Activated naive CD4-positive, alpha-beta T cell treated with anti-CD3 and anti-CD28 coated beads, Interleukin-2, amount 10 ng/mL, durations not matched to agents 7 days and 5 days (primary cell): Measurements from ENCODE around the gene TIGD4.

Experiments
- CTCF ChIA-PET: fragments of 350-600 bp; sonication (Branson Sonifier 250); formaldehyde crosslinking; loops from one replicate; lab custom pipeline; 2021; ENCODE audit warnings: antibody characterized with exemption; lab: Charles Lee
- DNase-seq: peaks from one replicate; pipeline ENCODE4 v3.0.0-alpha.2; 2020
- H3K27ac Mint-ChIP-seq: one replicate; pipeline ENCODE4 v1.8.0; 2021; ENCODE audit warnings: mild to moderate bottlenecking, moderate library complexity, mixed read lengths
- H3K27me3 Mint-ChIP-seq: one replicate; pipeline ENCODE4 v1.8.0; 2021; ENCODE audit warnings: mild to moderate bottlenecking, mixed read lengths
- H3K36me3 Mint-ChIP-seq: one replicate; pipeline ENCODE4 v1.8.0; 2021; ENCODE audit warnings: mixed read lengths
- H3K4me1 Mint-ChIP-seq: one replicate; pipeline ENCODE4 v1.8.0; 2021; ENCODE audit warnings: mixed read lengths
- H3K4me3 Mint-ChIP-seq: one replicate; pipeline ENCODE4 v1.8.0; 2021; ENCODE audit warnings: mild to moderate bottlenecking, moderate library complexity, mixed read lengths
- H3K9me3 Mint-ChIP-seq: one replicate; pipeline ENCODE4 v1.8.0; 2021; ENCODE audit warnings: mixed read lengths

The TIGD4 gene

GRCh38 chr4:152805818-152806217, 26.3 kb upstream of the TIGD4 start:
- H3K27me3 Mint-ChIP-seq: no peaks in the 10 kb centered on the region
- no peak overlapping the region for H3K27ac Mint-ChIP-seq
- H3K4me1 Mint-ChIP-seq: peaks cover 11% of the 10 kb centered on the region
- peaks cover 11% of the 10 kb centered on the region for H3K36me3 Mint-ChIP-seq
- no peak overlapping the region for H3K4me3 Mint-ChIP-seq
- CTCF ChIA-PET: interaction anchor here (1.5 kb wide), 1 partner anchor 11 kb away, joined by 3 read pairs; no protein-coding TSS in a partner anchor
- peaks cover 5% of the 10 kb centered on the region for H3K9me3 Mint-ChIP-seq
- DNase-seq: no peak

GRCh38 chr4:152805071-152805650, 25.6 kb upstream of the TIGD4 start:
- Mint-ChIP-seq H3K9me3 (peaks cover 5% of the 10 kb centered on the region), H3K36me3 (peaks cover 10% of the 10 kb centered on the region), H3K4me3 (no peak overlapping the region), H3K4me1 (peaks cover 11% of the 10 kb centered on the region), H3K27me3 (no peaks in the 10 kb centered on the region), H3K27ac (no peak overlapping the region)
- DNase-seq: no peak
- CTCF ChIA-PET: interaction anchor here (1.5 kb wide), 1 partner anchor 11 kb away, joined by 3 read pairs; no protein-coding TSS in a partner anchor

- no peak overlapping the region for H3K27ac Mint-ChIP-seq
- peaks cover 4% of the 10 kb centered on the region for H3K36me3 Mint-ChIP-seq
- H3K9me3 Mint-ChIP-seq: peaks cover 3% of the 10 kb centered on the region
- H3K4me3 Mint-ChIP-seq: no peak overlapping the region
- CTCF ChIA-PET: interaction anchor here (0.6 to 1.3 kb wide), 2 partner anchors 19 to 756 kb away, joined by 3 to 4 read pairs; no protein-coding TSS in a partner anchor
- DNase-seq: no peak
- H3K4me1 Mint-ChIP-seq: peaks cover 11% of the 10 kb centered on the region
- H3K27me3 Mint-ChIP-seq: no peaks in the 10 kb centered on the region
These were observed 24.0 kb upstream of the TIGD4 start for GRCh38 chr4:152803541-152803940.

- CTCF ChIA-PET: no interaction called here
- H3K27me3 Mint-ChIP-seq: no peaks in the 10 kb centered on the region
- no peaks in the 10 kb centered on the region for H3K9me3 Mint-ChIP-seq
- no peak for DNase-seq
- no peak overlapping the region for H3K27ac Mint-ChIP-seq
- peaks cover 8% of the 10 kb centered on the region for H3K36me3 Mint-ChIP-seq
- no peak overlapping the region for H3K4me3 Mint-ChIP-seq
- no peaks in the 10 kb centered on the region for H3K4me1 Mint-ChIP-seq
These were observed 16.4 kb upstream of the TIGD4 start for GRCh38 chr4:152795891-152796290.

- Mint-ChIP-seq H3K36me3 (peaks cover 20% of the 10 kb centered on the region), H3K9me3 (no peaks in the 10 kb centered on the region), H3K27me3 (no peaks in the 10 kb centered on the region), H3K4me1 (peaks cover 30% of the 10 kb centered on the region), H3K27ac (peak overlapping the region; percentile 2), H3K4me3 (peak overlapping the region; percentile 22)
- DNase-seq: no peak
- CTCF ChIA-PET: no interaction called here
These were observed 7.1 kb upstream of the TIGD4 start for GRCh38 chr4:152786627-152787026.

- Mint-ChIP-seq H3K27ac (peak overlapping the region; percentile 2), H3K4me1 (peaks cover 35% of the 10 kb centered on the region), H3K36me3 (peaks cover 22% of the 10 kb centered on the region), H3K4me3 (peak overlapping the region; percentile 22), H3K27me3 (no peaks in the 10 kb centered on the region), H3K9me3 (no peaks in the 10 kb centered on the region)
- CTCF ChIA-PET: no interaction called here
- no peak for DNase-seq
These were observed 6.4 kb upstream of the TIGD4 start for GRCh38 chr4:152785639-152786615.

GRCh38 chr4:152784490-152785350, 5.2 kb upstream of the TIGD4 start:
- CTCF ChIA-PET: interaction anchor here (0.6 to 1.4 kb wide), 4 partner anchors 18 to 782 kb away, joined by 3 to 5 read pairs (median 4); no protein-coding TSS in a partner anchor
- H3K9me3 Mint-ChIP-seq: no peaks in the 10 kb centered on the region

GRCh38 chr4:152780267-152780778, 793 bp upstream of the TIGD4 start:
- peaks cover 28% of the 10 kb centered on the region for H3K27me3 Mint-ChIP-seq
- H3K36me3 Mint-ChIP-seq: peaks cover 8% of the 10 kb centered on the region
- peak overlapping the region; percentile 99 for H3K4me3 Mint-ChIP-seq
- no peaks in the 10 kb centered on the region for H3K9me3 Mint-ChIP-seq
- H3K4me1 Mint-ChIP-seq: peaks cover 47% of the 10 kb centered on the region
- no peak for DNase-seq
- CTCF ChIA-PET: interaction anchor here (1.6 to 2.7 kb wide), 3 partner anchors 22 to 347 kb away, joined by 8 to 13 read pairs (median 8); no protein-coding TSS in a partner anchor
- H3K27ac Mint-ChIP-seq: peak overlapping the region; percentile 94

More at GRCh38 chr4:152784490-152785350, 5.2 kb upstream of the TIGD4 start:
- Mint-ChIP-seq H3K27me3 (peaks cover 2% of the 10 kb centered on the region), H3K4me1 (peaks cover 45% of the 10 kb centered on the region), H3K27ac (no peak overlapping the region), H3K36me3 (peaks cover 21% of the 10 kb centered on the region), H3K4me3 (no peak overlapping the region)
- no peak for DNase-seq

GRCh38 chr4:152778656-152779512, 646 bp downstream of the TIGD4 start:
- Mint-ChIP-seq H3K4me3 (peak overlapping the region; percentile 99), H3K27me3 (peaks cover 31% of the 10 kb centered on the region), H3K27ac (peak overlapping the region; percentile 94), H3K9me3 (no peaks in the 10 kb centered on the region), H3K36me3 (peaks cover 6% of the 10 kb centered on the region), H3K4me1 (peaks cover 47% of the 10 kb centered on the region)
- CTCF ChIA-PET: interaction anchor here (0.8 to 2.7 kb wide), 11 partner anchors 9 to 532 kb away, joined by 3 to 13 read pairs (median 4); no protein-coding TSS in a partner anchor
- DNase-seq: peak; percentile 48

- H3K4me3 Mint-ChIP-seq: no peak overlapping the region
These were observed 2.0 kb downstream of the TIGD4 start for GRCh38 chr4:152777488-152777887.

GRCh38 chr4:152776352-152776751, 3.2 kb downstream of the TIGD4 start:
- Mint-ChIP-seq H3K4me1 (peaks cover 37% of the 10 kb centered on the region), H3K27ac (no peak overlapping the region), H3K9me3 (no peaks in the 10 kb centered on the region), H3K27me3 (peaks cover 33% of the 10 kb centered on the region), H3K36me3 (no peaks in the 10 kb centered on the region), H3K4me3 (no peak overlapping the region)
- CTCF ChIA-PET: interaction anchor here (0.7 kb wide), 1 partner anchor 605 kb away, joined by 3 read pairs; no protein-coding TSS in a partner anchor
- no peak for DNase-seq

More at GRCh38 chr4:152777488-152777887, 2.0 kb downstream of the TIGD4 start:
- no peak for DNase-seq
- Mint-ChIP-seq H3K36me3 (peaks cover 6% of the 10 kb centered on the region), H3K27me3 (peaks cover 33% of the 10 kb centered on the region), H3K27ac (no peak overlapping the region), H3K9me3 (no peaks in the 10 kb centered on the region), H3K4me1 (peaks cover 42% of the 10 kb centered on the region)
- CTCF ChIA-PET: interaction anchor here (2.1 kb wide), 1 partner anchor 8 kb away, joined by 9 read pairs; no protein-coding TSS in a partner anchor

GRCh38 chr4:152773953-152774352, 5.6 kb downstream of the TIGD4 start:
- no peaks in the 10 kb centered on the region for H3K36me3 Mint-ChIP-seq
- no peaks in the 10 kb centered on the region for H3K9me3 Mint-ChIP-seq
- no peak overlapping the region for H3K4me3 Mint-ChIP-seq
- H3K4me1 Mint-ChIP-seq: peaks cover 18% of the 10 kb centered on the region
- H3K27me3 Mint-ChIP-seq: peaks cover 24% of the 10 kb centered on the region
- CTCF ChIA-PET: no interaction called here
- no peak overlapping the region for H3K27ac Mint-ChIP-seq
- no peak for DNase-seq
